Measurements from ENCODE around the gene PIEZO2. TPM values are rescaled to one million over a fixed set of nuclear protein-coding genes. Genes with fewer than 3 reads are reported as not detected.

Gene PIEZO2
- total and polyA plus RNA-seq, 11 donors: 0.04 to 4.9 (median 0.20) TPM; not detected in 2

- H3K27ac ChIP-seq: no peak overlapping the region
- intact Hi-C loops (cut with DNase I): no loop called here
- DNase-seq (no peak), ATAC-seq (no peak)
- H3K27me3 ChIP-seq: no peaks in the 10 kb centered on the region
- H3K4me3 ChIP-seq: no peak overlapping the region
- H3K9me3 ChIP-seq: no peaks in the 10 kb centered on the region
- TF ChIP-seq POLR2A (IDR thresholded peaks at IDR 0.05) (no peak), CTCF (IDR thresholded peaks at IDR 0.05) (no peak)
- 70 to 85% (median 80%) methylated on average over 6 of the region's 6 CpGs for WGBS, 4 donors
- H3K36me3 ChIP-seq: no peaks in the 10 kb centered on the region
- no peaks in the 10 kb centered on the region for H3K4me1 ChIP-seq
Observed at GRCh38 chr18:11020877-11021414, 128.4 kb downstream of the PIEZO2 start.

DNA sequence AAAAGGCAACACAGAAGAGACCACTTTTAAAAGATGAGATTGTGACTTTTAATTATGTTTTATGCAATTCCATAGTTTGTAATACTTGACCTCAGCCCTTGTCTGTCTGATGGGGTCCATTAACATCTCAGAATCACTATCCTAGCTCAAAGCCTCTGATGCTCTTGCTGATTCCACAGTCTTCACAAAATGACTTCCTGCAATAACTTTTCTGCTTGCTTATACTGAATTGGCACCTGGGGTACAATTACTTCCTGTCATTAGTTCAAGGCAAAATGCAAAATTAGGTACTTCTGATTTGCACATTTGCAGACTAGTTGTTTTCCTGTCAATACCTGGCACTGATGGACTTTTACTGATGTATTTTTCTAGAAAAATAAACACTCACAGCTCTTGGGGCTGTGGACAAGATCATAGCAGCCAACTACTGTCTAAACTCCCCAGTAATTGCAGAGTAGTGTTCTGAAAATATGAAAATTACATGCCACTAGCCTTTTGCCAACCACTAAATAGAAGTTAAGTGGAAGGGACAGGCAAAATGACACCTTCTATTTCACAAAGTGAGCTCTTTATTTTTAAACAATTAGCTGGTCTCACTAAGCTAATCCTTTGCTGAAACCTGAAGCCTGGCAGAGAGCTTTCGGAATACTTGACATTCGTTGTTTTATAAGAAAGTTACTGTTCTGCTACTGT lies 129.1 kb downstream of the PIEZO2 start:
- no peaks in the 10 kb centered on the region for H3K9me3 ChIP-seq
- H3K4me1 ChIP-seq: no peaks in the 10 kb centered on the region
- H3K4me3 ChIP-seq: no peak overlapping the region
- DNase-seq: no peak
- intact Hi-C loops (cut with DNase I): no loop called here
- ATAC-seq: no peak
- 92 to 96% (median 93%) methylated on average over 2 of the region's 2 CpGs for WGBS, 4 donors
- H3K27me3 ChIP-seq: no peaks in the 10 kb centered on the region
- TF ChIP-seq POLR2A (IDR thresholded peaks at IDR 0.05): no peak
- TF ChIP-seq CTCF (IDR thresholded peaks at IDR 0.05): no peak
- H3K36me3 ChIP-seq: no peaks in the 10 kb centered on the region
- H3K27ac ChIP-seq: no peak overlapping the region

GRCh38 chr18:11019295-11020105 lies 129.9 kb downstream of the PIEZO2 start:
- H3K36me3 ChIP-seq: no peaks in the 10 kb centered on the region
- no peaks in the 10 kb centered on the region for H3K27me3 ChIP-seq
- no peak overlapping the region for H3K4me3 ChIP-seq
- DNase-seq (no peak), ATAC-seq (no peak)
- no peak overlapping the region for H3K27ac ChIP-seq
- intact Hi-C loops (cut with DNase I): no loop called here
- H3K4me1 ChIP-seq: no peaks in the 10 kb centered on the region
- TF ChIP-seq CTCF (IDR thresholded peaks at IDR 0.05) (no peak), POLR2A (IDR thresholded peaks at IDR 0.05) (no peak)
- H3K9me3 ChIP-seq: no peaks in the 10 kb centered on the region
- 90 to 93% (median 91%) methylated on average over 2 of the region's 2 CpGs for WGBS, 4 donors

DNA sequence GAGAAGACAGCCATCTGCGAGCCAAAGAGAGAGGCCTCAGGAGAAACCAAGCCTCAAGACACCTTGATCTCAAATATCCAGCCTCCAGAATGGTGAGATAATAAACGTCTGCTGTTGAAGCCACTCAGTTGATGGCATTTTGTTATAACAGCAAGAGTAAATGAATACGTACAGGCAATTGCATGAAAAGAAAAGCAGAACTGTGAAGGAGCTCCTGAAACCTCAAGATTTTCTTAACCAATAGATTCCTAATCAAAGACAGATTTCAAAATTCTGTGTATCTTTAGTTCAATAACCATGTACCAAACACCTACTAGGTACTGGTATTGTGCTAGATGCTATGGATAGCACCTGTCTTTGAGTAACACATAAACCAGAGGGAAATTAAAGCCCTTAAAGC lies 139.5 kb downstream of the PIEZO2 start:
- Histone ChIP-seq H3K36me3 (no peaks in the 10 kb centered on the region), H3K27ac (no peak overlapping the region), H3K4me3 (no peak overlapping the region), H3K4me1 (no peaks in the 10 kb centered on the region), H3K27me3 (no peaks in the 10 kb centered on the region), H3K9me3 (no peaks in the 10 kb centered on the region)
- DNase-seq (no peak), ATAC-seq (no peak)
- 86 to 90% (median 88%) methylated on average over 3 of the region's 3 CpGs for WGBS, 4 donors
- intact Hi-C loops (cut with DNase I): no loop called here
- TF ChIP-seq POLR2A (IDR thresholded peaks at IDR 0.05): no peak

Data from heart left ventricle (tissue), 16 donors.